ENCODE measurements around the gene ADAR.

ADAR gene

GRCh38 chr1:154616659-154617345 lies 8.8 kb upstream of the ADAR start:
- DNase-seq (ENCODE audit: low spot score) = no peak

- DNase-seq (ENCODE audit: low spot score) = peak; percentile 25
Measured at GRCh38 chr1:154615411-154615810, 7.4 kb upstream of the ADAR start.

GRCh38 chr1:154614901-154615300 lies 6.9 kb upstream of the ADAR start:
- peak; percentile 41 for DNase-seq (ENCODE audit: low spot score)

- DNase-seq (ENCODE audit: low spot score) = peak; percentile 41
Measured at GRCh38 chr1:154614247-154614646, 6.3 kb upstream of the ADAR start.

- DNase-seq (ENCODE audit: low spot score) = no peak
Measured at GRCh38 chr1:154611150-154611862, 3.3 kb upstream of the ADAR start.

GRCh38 chr1:154609398-154610380 lies 1.7 kb upstream of the ADAR start:
- DNase-seq (ENCODE audit: low spot score) = no peak

GRCh38 chr1:154608397-154609270 lies 648 bp upstream of the ADAR start:
- DNase-seq (ENCODE audit: low spot score) = peak; percentile 82

- no peak for DNase-seq (ENCODE audit: low spot score)
Measured at GRCh38 chr1:154607106-154607608, 829 bp downstream of the ADAR start.

GRCh38 chr1:154605534-154605933 lies 2.5 kb downstream of the ADAR start:
- no peak for DNase-seq (ENCODE audit: low spot score)

- DNase-seq (ENCODE audit: low spot score) = no peak
Measured at GRCh38 chr1:154603317-154603716, 4.7 kb downstream of the ADAR start.

GRCh38 chr1:154599658-154600057 lies 8.3 kb downstream of the ADAR start:
- DNase-seq (ENCODE audit: low spot score) = no peak

GRCh38 chr1:154598871-154599635 lies 8.9 kb downstream of the ADAR start:
- DNase-seq (ENCODE audit: low spot score) = no peak

- DNase-seq (ENCODE audit: low spot score) = no peak
Measured at GRCh38 chr1:154595621-154596020, 12.4 kb downstream of the ADAR start.

- DNase-seq (ENCODE audit: low spot score) = no peak
Measured at GRCh38 chr1:154594811-154595210, 13.2 kb downstream of the ADAR start.

- DNase-seq (ENCODE audit: low spot score) = no peak
Measured at GRCh38 chr1:154593390-154593789, 14.6 kb downstream of the ADAR start.

- DNase-seq (ENCODE audit: low spot score) = no peak
Measured at GRCh38 chr1:154591206-154591605, 16.8 kb downstream of the ADAR start.

- DNase-seq (ENCODE audit: low spot score) = no peak
Measured at GRCh38 chr1:154590756-154591155, 17.2 kb downstream of the ADAR start.

GRCh38 chr1:154589780-154590179 lies 18.2 kb downstream of the ADAR start:
- DNase-seq (ENCODE audit: low spot score) = no peak

GRCh38 chr1:154586641-154587040 lies 21.3 kb downstream of the ADAR start:
- no peak for DNase-seq (ENCODE audit: low spot score)

GRCh38 chr1:154586231-154586630 lies 21.8 kb downstream of the ADAR start:
- DNase-seq (ENCODE audit: low spot score) = no peak

All from ecto neural progenitor cell (in vitro differentiated cells).